Suprapubic skin (tissue), 4 donors: ENCODE data around the gene ATOH8. TPM values are rescaled to one million over a fixed set of nuclear protein-coding genes. Genes with fewer than 3 reads are reported as not detected.

Experiments used
- DNase-seq, 2 donors: peaks; one replicate each; pipeline ENCODE4 v3.0.0-alpha.2; 2019; ENCODE audit warnings: low spot score in 2 of 2
- H3K27ac ChIP-seq: fragments of 200-600 bp; sonication (generic); one replicate; pipeline ENCODE4 v1.5.1; 2019
- H3K27me3 ChIP-seq: fragments of 200-600 bp; sonication (generic); one replicate; pipeline ENCODE4 v1.5.1; 2019
- H3K36me3 ChIP-seq: fragments of 200-600 bp; sonication (generic); one replicate; pipeline ENCODE4 v1.5.1; 2019
- H3K4me1 ChIP-seq: fragments of 200-600 bp; sonication (generic); one replicate; pipeline ENCODE4 v1.5.1; 2019
- H3K4me3 ChIP-seq: fragments of 200-600 bp; sonication (generic); one replicate; pipeline ENCODE4 v1.5.1; 2019; ENCODE audit warnings: mild to moderate bottlenecking
- H3K9me3 ChIP-seq: fragments of 200-600 bp; sonication (generic); one replicate; pipeline ENCODE4 v1.5.1; 2019
- CTCF ChIP-seq, 2 donors: fragments of 200-600 bp in 1 of 2; fragments of 450-650 bp in 1 of 2; sonication (generic) in 1 of 2; IDR thresholded peaks; one replicate each; pipeline ENCODE4 v1.5.1; 2016 to 2019; ENCODE audit warnings: antibody characterized with exemption in 2 of 2, mild to moderate bottlenecking in 1 of 2, moderate library complexity in 1 of 2
- EP300 ChIP-seq: sonication (generic); formaldehyde crosslinking; IDR thresholded peaks from one replicate; pipeline ENCODE4 v1.6.1; 2017; ENCODE audit warnings: antibody characterized with exemption
- POLR2A ChIP-seq, 2 donors: fragments of 450-650 bp; IDR thresholded peaks; one replicate each; pipeline ENCODE4 v1.6.1; 2017; ENCODE audit warnings: antibody characterized with exemption in 2 of 2, mild to moderate bottlenecking in 2 of 2, moderate library complexity in 2 of 2
- POLR2AphosphoS5 ChIP-seq, 3 donors: sonication (generic); formaldehyde crosslinking; IDR thresholded peaks; one replicate each; pipeline ENCODE4 v1.6.1; 2017; ENCODE audit warnings: antibody characterized with exemption in 3 of 3
- whole genome bisulfite sequencing: methylation state at CpG from one replicate; pipeline ENCODE4 v1.1.5; 2018; 5-methylcytosine and 5-hydroxymethylcytosine counted together
- total RNA-seq, 4 donors: library from RNA; depleted of rRNA; stranded (reverse); fragments of >200 nt; gene quantifications; one replicate each; pipeline ENCODE4 v1.1.0, GENCODE V29; 2016

ATOH8 gene
- total RNA-seq, 4 donors from 2014 or later: 9.7 to 30.3 (median 27.3) TPM

- Histone ChIP-seq H3K27me3 (no peaks in the 10 kb centered on the region), H3K4me3 (no peak overlapping the region), H3K9me3 (no peaks in the 10 kb centered on the region), H3K4me1 (peaks cover 8% of the 10 kb centered on the region), H3K36me3 (peaks cover 18% of the 10 kb centered on the region), H3K27ac (no peak overlapping the region)
- DNase-seq: no peak
- 47% methylated on average over 15 of the region's 25 CpGs for WGBS
- TF ChIP-seq POLR2A (IDR thresholded peaks at IDR 0.05) (no peak), CTCF (IDR thresholded peaks at IDR 0.05) (no peak), POLR2AphosphoS5 (IDR thresholded peaks at IDR 0.05) (no peak), EP300 (no peak)
These were observed 31.4 kb downstream of the ATOH8 start for GRCh38 chr2:85785027-85785822.

GRCh38 chr2:85785871-85786270 lies 32.1 kb downstream of the ATOH8 start:
- Histone ChIP-seq H3K27ac (no peak overlapping the region), H3K27me3 (no peaks in the 10 kb centered on the region), H3K9me3 (no peaks in the 10 kb centered on the region), H3K4me3 (no peak overlapping the region), H3K4me1 (peaks cover 6% of the 10 kb centered on the region), H3K36me3 (peaks cover 18% of the 10 kb centered on the region)
- no peak for DNase-seq
- TF ChIP-seq EP300 (no peak), CTCF (IDR thresholded peaks at IDR 0.05) (no peak), POLR2A (IDR thresholded peaks at IDR 0.05) (no peak), POLR2AphosphoS5 (IDR thresholded peaks at IDR 0.05) (no peak)
- WGBS: 73% methylated on average over 4 of the region's 4 CpGs

- Histone ChIP-seq H3K4me1 (peaks cover 6% of the 10 kb centered on the region), H3K36me3 (peaks cover 18% of the 10 kb centered on the region), H3K4me3 (no peak overlapping the region), H3K27ac (no peak overlapping the region), H3K27me3 (no peaks in the 10 kb centered on the region), H3K9me3 (no peaks in the 10 kb centered on the region)
- no peak for TF ChIP-seq CTCF (IDR thresholded peaks at IDR 0.05)
- TF ChIP-seq EP300: no peak
- no peak for TF ChIP-seq POLR2A (IDR thresholded peaks at IDR 0.05)
- no peak for TF ChIP-seq POLR2AphosphoS5 (IDR thresholded peaks at IDR 0.05)
- no peak for DNase-seq
- WGBS: no CpG with 5 or more reads among the region's 7 CpGs
These were observed 32.7 kb downstream of the ATOH8 start for GRCh38 chr2:85786444-85786843.

- Histone ChIP-seq H3K27me3 (no peaks in the 10 kb centered on the region), H3K9me3 (no peaks in the 10 kb centered on the region), H3K36me3 (peaks cover 18% of the 10 kb centered on the region), H3K4me1 (peaks cover 10% of the 10 kb centered on the region), H3K4me3 (no peak overlapping the region), H3K27ac (no peak overlapping the region)
- DNase-seq: no peak
- WGBS: 96% methylated on average over 5 of the region's 14 CpGs
- TF ChIP-seq EP300 (no peak), POLR2A (IDR thresholded peaks at IDR 0.05) (no peak), POLR2AphosphoS5 (IDR thresholded peaks at IDR 0.05) (no peak), CTCF (IDR thresholded peaks at IDR 0.05) (no peak)
These were observed 33.1 kb downstream of the ATOH8 start for GRCh38 chr2:85786865-85787264.

GRCh38 chr2:85787282-85787980 lies 33.6 kb downstream of the ATOH8 start:
- TF ChIP-seq POLR2AphosphoS5 (IDR thresholded peaks at IDR 0.05): no peak
- no peak for TF ChIP-seq POLR2A (IDR thresholded peaks at IDR 0.05)
- no peak for TF ChIP-seq CTCF (IDR thresholded peaks at IDR 0.05)
- no peak for TF ChIP-seq EP300
- H3K4me1 ChIP-seq: peaks cover 15% of the 10 kb centered on the region
- no peak overlapping the region for H3K4me3 ChIP-seq
- H3K9me3 ChIP-seq: no peaks in the 10 kb centered on the region
- H3K27me3 ChIP-seq: no peaks in the 10 kb centered on the region
- no peak overlapping the region for H3K27ac ChIP-seq
- no peak for DNase-seq
- peaks cover 18% of the 10 kb centered on the region for H3K36me3 ChIP-seq
- WGBS: 85% methylated on average over 7 of the region's 8 CpGs
